GM19395 (cell line): ENCODE results near the gene TATDN2.

Experiments used
- ATAC-seq: cut with Tn5 transposase; IDR thresholded peaks from one replicate; pipeline ENCODE4 v1.9.1; 2021; ENCODE audit warnings: mild to moderate bottlenecking, moderate library complexity; ENCODE audit not compliant: unreplicated experiment

TATDN2 gene, protein sequence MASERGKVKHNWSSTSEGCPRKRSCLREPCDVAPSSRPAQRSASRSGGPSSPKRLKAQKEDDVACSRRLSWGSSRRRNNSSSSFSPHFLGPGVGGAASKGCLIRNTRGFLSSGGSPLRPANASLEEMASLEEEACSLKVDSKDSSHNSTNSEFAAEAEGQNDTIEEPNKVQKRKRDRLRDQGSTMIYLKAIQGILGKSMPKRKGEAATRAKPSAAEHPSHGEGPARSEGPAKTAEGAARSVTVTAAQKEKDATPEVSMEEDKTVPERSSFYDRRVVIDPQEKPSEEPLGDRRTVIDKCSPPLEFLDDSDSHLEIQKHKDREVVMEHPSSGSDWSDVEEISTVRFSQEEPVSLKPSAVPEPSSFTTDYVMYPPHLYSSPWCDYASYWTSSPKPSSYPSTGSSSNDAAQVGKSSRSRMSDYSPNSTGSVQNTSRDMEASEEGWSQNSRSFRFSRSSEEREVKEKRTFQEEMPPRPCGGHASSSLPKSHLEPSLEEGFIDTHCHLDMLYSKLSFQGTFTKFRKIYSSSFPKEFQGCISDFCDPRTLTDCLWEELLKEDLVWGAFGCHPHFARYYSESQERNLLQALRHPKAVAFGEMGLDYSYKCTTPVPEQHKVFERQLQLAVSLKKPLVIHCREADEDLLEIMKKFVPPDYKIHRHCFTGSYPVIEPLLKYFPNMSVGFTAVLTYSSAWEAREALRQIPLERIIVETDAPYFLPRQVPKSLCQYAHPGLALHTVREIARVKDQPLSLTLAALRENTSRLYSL

DNA sequence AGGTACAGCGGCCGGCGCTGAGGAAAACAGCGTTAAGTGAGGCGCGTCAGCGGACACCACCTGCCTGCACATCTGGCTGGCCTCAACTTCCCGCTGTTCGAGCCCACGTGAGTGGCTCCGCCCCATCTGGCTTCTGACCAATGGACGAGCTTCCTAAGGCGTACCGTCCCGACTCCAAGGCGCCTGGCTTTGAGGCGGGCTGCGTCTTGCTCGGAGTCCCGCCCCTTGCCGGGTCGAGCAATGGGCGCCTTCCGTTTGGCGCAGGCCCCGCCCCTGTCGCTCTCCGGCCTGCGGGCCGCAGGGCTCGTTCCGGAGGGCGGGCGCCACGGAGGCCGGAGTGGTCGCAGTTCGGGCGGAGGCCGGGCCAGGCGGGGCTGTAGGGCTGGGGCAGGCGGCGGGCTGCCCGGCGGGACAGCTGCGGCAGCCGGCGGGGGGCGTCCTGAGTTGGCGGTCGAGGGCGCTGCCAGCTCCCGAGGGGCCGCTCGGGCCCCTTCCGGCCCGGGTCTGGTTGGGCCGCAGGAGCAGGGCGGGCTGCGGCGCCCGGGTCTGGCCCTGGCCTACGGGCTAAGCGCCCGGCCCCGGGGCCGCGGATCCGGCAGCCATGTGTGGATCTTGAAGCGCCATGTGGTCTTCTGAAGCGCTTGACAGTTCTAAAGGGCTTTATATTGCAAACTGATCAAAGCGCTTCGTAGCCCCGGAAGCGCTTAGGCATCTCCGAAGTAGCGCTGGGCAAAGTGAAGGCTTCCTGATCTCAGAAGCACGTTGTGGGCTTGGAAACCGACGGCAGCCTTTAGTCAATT, at the start of gene TATDN2:
Gene TATDN2 (plus strand): TSS at position 276 of the 800 bp plus-strand sequence. CDS start 742 bp downstream, outside the sequence.
- ATAC-seq = peak; percentile 95

DNA sequence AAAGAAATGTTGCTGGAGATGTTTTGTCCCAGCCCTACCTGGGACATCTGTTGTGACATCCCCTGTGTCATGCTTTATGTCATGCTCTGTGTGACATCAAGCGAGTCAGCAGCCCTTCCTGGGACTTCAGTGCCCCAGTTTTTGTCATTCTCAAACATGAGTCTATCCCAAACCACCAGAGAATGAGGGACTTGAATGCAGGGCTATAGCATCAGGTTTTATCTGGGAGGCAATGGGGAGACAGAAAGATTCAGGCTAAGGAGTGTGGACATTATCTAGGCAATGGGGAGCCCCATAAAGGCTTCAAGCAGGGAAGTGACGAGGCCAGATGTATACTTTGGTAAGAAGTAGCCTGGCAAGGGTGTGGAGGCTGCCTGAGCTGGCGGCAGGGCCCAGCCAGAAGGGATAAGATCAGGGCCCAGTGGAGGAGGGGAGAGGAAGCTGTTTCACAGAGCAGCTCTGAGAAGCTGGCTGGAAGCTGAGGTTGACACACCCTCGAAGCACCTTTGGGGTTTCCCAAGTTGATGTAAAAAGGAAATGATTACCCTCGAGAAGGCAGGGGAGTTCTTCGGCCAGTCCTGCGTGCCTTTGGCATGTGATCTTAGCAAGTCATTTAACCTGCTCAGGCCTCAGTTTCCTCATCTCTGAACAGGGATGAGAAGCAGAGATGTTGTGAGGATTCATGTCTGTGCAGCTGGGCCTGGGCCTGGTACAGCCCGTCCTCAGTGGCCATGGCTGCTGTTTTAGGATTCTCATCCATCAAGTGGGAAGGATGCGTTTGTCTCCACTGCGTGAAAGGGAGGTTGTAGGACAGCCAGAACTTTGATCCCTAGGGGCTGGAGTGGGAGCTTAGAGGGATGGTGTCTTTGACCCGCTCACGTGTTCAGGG, 49.3 kb upstream of the TATDN2 start:
- ATAC-seq = peak; percentile 73

DNA sequence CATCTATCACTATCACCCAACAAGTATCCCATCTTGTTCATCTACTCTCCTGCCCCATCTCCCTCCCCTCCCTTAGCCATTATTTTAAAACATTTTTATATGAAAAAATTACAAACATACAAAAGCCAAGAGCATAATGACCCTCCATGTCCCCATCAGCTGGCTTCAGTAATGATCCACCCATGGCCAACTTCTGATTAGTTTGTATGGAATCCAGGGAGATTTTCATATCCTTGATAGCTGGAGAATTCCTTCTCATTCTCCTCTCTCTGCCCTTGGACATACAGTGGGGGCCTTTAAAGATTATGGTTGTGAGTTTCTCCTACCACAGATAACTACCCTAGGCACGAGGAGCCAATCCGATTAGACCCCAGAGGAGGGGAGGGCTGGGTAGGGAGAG, 43.3 kb upstream of the TATDN2 start:
- no peak for ATAC-seq

DNA sequence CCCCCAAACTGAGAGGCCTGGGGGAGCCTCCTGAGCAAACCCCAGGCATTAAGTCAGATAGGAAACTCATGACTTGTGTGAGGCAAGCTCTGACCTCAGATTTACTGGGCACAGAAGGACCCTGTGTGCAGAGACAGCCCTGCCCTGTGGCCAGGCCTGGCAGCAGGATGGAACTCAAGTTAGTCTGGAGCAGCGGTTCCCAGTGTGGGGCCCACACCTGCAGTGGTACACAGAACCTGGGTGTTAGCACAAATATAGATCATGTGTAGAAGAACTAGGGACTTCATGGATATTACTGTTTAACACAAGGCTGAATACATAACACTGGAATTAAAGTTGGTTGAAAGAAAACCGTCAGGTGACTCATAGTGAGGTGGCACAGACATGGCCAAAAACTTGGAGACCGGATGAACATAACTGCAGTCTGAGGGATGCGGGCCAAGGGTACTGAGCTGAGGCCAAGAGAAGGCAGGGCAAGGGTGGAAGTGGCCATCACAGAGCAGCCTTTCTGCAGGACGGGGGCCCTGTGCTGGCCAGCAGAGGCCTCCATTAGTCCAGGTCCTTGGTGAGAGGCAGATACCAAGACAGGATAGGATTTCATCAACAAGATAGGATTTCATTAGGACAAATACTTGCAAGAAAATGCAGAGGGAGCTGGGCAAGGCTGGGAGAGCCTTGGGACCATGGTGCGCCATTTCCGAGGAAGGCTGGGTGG, 42.7 kb upstream of the TATDN2 start:
- ATAC-seq = no peak

DNA sequence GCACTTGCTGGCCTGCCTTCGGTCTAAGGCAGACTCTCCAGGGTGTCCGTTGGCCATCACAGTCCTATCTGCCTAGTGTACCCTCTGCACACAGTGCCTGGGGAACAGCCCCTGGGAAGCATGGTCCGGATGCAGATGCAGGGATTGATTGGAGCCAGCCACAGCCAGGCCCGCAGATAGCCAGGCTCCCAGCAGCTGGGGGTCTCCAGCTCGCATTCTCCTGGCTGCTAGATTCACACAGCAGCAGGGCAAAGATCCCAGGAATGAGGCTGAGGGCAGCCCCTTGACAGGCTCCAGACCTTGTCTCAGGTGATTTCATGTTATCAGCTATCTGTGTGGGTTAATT, 42.1 kb upstream of the TATDN2 start:
- no peak for ATAC-seq

DNA sequence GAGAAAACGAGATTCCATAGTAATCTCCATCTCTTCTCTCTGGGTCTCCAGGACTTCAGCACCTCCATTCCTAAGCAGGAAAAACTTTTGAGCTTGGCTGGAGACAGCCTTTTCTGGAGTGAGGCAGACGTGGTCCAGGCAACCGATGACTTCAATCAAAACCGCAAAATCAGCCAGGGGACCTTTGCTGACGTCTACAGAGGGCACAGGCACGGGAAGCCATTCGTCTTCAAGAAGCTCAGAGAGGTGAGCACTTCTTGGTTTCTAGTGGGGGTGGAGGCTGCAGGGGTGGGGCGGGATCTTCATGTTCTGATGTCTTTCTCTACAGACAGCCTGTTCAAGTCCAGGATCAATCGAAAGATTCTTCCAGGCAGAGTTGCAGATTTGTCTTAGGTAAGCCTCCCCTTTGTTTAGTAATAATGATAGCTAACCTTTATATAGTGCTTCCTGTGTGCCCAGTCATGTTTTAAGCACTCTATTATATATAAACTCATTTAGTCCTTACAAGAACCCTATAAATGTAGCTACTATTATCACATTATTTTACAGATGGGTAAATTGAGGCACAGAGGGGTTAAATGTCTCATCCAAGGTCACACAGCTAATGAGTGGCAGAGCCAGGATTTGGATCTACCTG, 35.0 kb upstream of the TATDN2 start:
- ATAC-seq = no peak

DNA sequence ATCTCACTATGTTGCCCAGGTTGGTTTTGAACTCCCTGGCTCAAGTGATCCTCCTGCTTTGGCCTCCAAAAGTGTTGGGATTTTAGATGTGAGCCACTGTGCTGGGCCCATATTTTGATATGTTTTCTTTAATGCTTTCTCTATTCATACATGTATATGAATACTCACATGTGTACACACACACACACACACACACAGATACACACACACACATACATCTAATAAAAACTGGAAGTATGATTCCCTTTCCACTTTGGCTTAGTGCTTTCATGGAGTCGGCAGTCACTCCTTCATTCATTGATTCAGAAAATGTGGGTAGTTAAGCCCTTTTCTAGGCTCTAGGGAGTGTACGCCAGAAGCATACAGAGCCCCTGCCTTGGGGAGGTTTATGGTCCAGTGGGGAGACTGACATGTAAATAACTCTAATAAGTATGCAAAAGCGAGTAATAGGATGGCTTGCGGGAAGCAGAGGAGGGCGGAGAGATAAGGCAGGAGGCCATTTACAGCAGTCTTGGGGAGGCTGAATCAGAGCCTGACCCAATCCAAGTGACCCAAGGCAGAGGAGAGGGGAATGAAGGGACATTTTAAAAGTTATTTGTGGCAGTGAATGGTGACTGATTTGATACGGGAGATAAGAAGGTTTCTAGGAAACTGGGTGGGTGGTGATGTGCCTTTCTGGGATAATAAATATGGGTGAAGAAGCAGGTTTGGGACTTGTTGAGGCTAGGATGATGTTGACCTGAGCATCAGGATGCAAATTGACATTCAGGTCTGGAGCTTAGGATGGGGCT, 32.5 kb upstream of the TATDN2 start:
- no peak for ATAC-seq

DNA sequence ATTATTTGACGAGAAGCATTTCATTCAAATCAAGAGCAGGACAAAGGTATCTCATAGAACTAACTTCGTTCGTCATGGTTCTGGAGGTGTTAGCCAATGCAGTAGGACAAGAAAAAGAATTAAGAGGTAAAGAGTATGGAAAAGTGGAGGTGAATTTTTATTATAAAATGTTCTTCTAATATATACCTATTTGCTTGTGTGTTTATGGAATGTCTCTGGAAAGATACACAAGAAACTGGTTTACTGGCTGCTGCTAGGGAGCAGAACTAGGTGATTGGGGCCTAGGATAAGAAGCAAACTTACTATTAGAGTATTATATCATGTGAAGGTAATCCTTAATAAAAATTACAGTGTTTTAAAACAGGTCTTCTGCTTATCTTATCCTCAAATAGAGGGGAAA, 30.9 kb upstream of the TATDN2 start:
- no peak for ATAC-seq

DNA sequence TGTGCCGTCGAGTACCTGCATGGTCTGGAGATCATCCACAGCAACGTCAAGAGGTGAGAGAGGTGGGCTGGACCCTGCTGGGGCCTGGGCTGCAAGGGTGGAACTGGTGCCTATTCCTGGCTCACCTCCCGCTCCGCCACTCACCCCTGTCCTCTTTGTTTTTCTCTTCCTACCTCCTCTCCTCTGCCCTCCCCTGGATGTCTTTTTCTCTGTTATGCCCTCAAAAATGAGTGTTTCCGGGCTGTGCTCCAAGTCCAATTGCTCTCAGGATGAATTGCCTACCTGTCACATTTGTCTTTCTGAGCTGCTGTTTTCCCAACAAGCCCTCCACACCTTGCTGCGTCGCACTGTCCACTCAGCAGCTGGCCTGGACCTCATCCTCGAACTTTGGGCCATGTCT, 28.5 kb upstream of the TATDN2 start:
- ATAC-seq = no peak

DNA sequence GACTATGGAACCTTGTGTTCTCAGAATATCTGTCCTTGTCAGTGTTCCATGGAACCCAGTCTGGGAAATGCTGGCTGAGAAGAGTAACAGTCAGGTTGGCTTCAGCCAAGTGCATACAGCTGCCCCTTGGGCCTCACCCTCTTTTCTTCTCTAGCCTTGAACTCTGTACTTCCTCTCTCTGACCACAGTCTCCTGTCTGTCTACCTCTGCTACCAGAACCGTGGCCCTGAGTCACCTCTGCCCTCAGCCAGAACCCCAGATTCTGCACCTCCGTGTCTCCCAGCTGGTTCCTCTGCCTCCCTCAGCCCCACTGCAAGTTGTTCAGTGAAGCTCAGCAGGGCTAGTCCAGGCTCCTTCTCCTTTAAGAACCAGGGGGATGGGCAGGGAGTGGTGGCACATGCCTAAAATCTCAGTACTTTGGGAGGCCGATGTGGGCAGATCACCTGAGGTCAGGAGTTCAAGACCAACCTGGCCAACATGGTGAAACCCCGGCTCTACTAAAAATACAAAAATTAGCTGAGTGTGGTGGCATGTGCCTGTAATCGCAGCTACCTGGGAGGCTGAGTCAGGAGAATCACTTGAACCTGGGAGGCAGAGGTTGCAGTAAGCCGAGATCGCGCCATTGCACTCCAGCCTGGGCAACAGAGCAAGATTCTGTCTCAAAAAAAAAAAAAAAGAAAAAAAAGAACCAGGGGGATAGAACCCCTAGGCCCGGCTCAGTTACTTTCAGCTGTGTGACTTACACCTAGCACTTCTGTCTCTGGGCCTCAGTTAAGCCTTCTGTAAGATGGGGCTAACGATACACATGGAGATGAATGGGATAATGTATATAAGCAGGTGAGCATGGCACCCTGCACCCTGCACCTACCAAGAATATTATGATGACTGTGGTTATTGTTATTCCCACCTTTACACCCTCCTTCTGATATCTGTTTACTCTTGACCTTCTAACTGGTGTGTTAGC, 24.3 kb upstream of the TATDN2 start:
- peak; percentile 69 for ATAC-seq

DNA sequence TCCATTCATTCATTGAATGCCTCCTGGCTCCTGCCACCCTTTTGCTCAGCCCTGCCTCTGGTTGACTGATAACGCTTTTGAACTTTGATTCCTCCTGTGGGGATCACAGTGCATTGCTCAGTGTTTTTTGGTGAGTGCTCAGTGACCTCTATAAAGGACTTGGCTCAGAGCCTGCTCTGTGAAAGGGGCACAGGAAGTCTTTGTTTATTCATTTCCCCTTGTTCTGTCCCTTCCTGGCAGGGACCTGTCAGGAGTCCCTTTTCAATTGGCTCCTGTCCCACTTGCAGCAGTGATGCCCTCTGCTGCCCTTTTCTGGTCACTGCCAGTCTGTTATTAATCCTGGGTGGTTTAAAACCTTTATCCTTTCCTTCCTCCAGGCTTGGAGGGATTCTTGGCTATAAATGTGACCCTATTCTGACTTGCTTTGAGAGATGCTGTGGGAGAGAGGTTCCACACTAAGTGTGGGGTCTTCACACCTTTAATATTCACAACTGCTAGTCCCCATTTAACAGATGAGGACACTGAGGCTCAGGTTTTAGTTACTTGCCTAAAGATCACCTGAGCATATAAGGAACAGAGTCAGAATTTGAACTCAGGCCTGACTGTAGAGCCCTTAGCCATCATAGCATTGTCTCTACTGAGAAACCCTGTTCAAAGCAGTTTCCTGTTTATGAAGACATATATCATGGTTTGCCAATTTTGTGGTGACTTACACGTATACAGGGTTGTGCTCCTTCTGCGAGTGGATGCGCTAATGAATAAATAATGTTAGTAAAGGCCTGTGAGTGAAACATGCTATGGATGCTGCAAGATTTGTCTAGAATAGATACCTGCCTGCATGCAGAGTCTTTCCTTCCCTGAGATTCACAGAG, 23.2 kb upstream of the TATDN2 start:
- ATAC-seq = peak; percentile 48

DNA sequence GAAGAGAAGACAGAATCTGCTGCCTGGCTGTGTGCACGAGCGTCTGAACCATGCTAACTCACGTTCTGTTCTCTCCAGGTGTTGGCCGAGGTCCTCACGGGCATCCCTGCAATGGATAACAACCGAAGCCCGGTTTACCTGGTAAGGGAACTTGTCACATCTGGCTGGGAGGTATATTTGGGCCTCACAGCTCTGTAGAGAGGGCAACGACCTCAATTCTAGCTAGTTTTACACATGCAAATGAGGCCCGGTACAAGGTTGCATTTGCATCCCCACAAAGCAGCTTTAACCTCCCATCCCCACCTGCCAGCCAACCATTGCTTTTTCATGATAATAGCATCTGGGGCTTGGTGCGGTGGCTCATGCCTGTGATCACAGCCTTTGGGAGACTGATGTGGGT, 22.0 kb upstream of the TATDN2 start:
- no peak for ATAC-seq

DNA sequence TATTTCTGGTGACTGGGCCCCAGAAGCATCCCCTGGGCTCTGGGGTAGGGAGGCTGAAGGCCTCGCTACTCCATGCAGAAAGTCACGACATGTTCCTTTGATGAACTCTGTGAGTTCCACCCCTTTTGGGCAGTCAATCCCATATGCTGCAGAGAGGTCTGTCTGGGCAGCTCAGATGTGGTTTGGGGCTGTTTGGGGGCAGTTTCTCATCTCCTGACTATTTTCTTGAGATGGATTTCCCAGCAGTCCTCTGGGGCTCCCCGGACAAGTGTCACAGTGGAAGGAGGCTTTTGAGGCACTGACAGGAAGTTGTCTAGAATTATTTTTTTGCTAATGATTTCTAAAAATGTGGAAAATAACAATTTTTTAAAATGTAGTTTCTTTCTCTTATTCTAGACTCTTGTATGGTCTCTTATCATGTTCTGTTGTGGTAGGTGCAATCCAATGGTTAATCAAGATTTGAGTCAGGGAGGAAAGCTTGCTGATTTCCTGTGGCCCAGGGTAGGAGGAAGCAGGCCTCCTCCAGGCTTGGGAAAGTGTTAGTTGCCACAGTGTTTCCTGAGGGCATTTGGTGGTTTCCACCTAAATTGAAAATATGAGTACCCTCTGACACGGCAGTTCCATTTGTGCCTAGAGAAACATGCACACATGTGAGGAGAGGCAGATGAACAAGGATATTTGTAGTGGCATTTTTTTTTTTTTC, 19.9 kb upstream of the TATDN2 start:
- no peak for ATAC-seq

DNA sequence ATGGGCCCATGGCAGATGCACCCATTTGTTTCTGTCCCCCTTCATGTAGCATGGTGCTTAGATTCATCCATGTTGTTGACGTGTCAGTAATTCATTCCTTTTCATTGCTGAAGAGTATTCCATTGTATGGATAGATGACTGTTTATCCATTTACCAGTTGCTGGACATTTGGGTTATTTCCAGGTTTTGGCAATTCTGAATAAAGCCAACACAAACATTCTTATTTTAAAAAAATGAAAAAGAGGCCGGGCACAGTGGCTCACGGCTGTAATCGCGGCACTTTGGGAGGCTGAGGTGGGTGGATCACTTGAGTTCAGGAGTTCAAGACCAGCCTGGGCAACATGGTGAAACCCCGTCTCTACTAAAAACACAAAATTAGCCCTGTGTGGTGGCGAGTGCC, 18.7 kb upstream of the TATDN2 start:
- no peak for ATAC-seq

DNA sequence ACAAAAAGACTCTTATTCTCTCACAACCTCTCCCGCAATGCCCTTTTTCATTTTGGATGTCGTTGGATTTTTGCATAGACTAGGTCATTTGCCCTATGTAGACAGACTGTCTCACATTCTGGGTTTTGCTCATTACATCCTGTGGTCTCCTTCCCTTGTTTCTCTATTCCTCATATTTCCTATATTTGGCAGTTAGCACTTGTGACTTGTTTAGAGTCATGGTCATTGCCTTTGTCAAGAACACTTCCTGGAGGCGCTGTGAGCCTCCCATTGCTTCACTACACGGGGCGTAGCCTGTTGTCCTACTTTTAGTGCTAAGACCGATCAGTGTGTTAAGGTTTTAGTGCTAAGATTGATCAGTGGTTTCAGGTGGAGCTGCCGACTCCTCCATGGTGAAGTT, 16.1 kb upstream of the TATDN2 start:
- no peak for ATAC-seq

DNA sequence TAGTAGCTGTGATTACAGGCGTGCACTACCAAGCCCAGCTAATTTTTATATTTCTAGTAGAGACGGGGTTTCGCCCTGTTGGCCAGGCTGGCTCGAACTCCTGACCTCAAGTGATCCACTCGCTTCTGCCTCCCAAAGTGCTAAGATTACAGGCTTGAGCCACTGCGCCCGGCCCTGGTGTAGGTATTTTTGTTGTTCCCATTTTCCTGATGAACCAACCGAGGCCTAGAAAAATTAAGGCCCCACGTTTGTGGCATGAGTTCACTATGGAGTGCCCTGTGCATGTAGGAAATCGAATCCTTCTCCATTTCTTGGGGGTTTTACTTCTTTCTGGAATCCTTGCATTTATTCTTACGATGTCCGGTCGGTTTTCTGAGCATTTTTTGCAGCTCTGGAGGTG, 14.3 kb upstream of the TATDN2 start:
- ATAC-seq = no peak
